Right lobe of liver (tissue), 6 donors: Measurements from ENCODE around the gene CACNG4. TPM values are rescaled to one million over a fixed set of nuclear protein-coding genes. Genes with fewer than 3 reads are reported as not detected.

Experiments used
- ATAC-seq, 4 donors: fragments of 200-7000 bp; cut with Tn5 transposase; one replicate each; pipeline ENCODE4 v1.9.1; 2020; ENCODE audit warnings: mild to moderate bottlenecking in 4 of 4, moderate library complexity in 4 of 4
- DNase-seq, 3 donors: peaks; one replicate each; pipeline ENCODE4 v3.0.0-alpha.2; 2020
- H3K27ac ChIP-seq, 3 donors: fragments of 200-600 bp; one replicate each; pipeline ENCODE4 v1.8.0; 2022
- H3K27me3 ChIP-seq, 2 donors: fragments of 200-600 bp; one replicate each; pipeline ENCODE4 v1.8.0; 2022
- H3K36me3 ChIP-seq, 4 donors: fragments of 200-600 bp; sonication (generic) in 1 of 4; one replicate each; pipeline versions ENCODE4 v1.5.1 to v1.8.0; 2017 to 2022; ENCODE audit warnings: control low read depth in 1 of 4
- H3K4me1 ChIP-seq, 4 donors: fragments of 200-600 bp; sonication (generic) in 1 of 4; one replicate each; pipeline versions ENCODE4 v1.5.1 to v1.8.0; 2017 to 2022; ENCODE audit warnings: control low read depth in 1 of 4
- H3K4me3 ChIP-seq, 3 donors: fragments of 200-600 bp; one replicate each; pipeline ENCODE4 v1.8.0; 2022
- H3K9me3 ChIP-seq, 4 donors: fragments of 200-600 bp; sonication (generic) in 1 of 4; one replicate each; pipeline versions ENCODE4 v1.5.1 to v1.8.0; 2017 to 2022; ENCODE audit warnings: control low read depth in 1 of 4
- POLR2A ChIP-seq: fragments of 450-650 bp; IDR thresholded peaks from one replicate; pipeline ENCODE4 v1.6.1; 2017; ENCODE audit warnings: antibody characterized with exemption, mild to moderate bottlenecking
- WGBS: methylation state at CpG from one replicate; pipeline ENCODE4 v1.1.6; 2018; ENCODE audit warnings: low coverage, low lambda C conversion rate; ENCODE audit not compliant: insufficient coverage; ENCODE audit errors: missing lambda C conversion rate; 5-methylcytosine and 5-hydroxymethylcytosine counted together
- intact Hi-C, 2 donors: fragments of 100-400 bp; cut with DNase I; formaldehyde crosslinking; loops; one replicate each; pipeline versions ENCODE4 v1.11.2 to v1.14.1; 2022
- total RNA-seq, 6 experiments: library from RNA; depleted of rRNA in 2 of 6; stranded (reverse); fragments of >200 nt in 2 of 6; fragmentation: NEBNext Ultra II Directional in 3 of 6; extraction: Animal tissue kit (Norgen Biotek cat#: 25700) in 3 of 6; gene quantifications; one replicate each; pipeline versions ENCODE4 v1.1.0 to v1.2.4, GENCODE V29; 2016 to 2023
- TF ChIP-seq, protein P1 (sequence below), 4 donors: fragments of 200-600 bp in 3 of 4; fragments of 450-650 bp in 1 of 4; IDR thresholded peaks; one replicate each; pipeline versions ENCODE4 v1.5.1 to v1.8.0; 2016 to 2022; ENCODE audit warnings: antibody characterized with exemption in 4 of 4, mild to moderate bottlenecking in 2 of 4
- donor health status: DM: no; HTN: yes; CAD: no.
- donor health status: DM: no; HTN: no; CAD: no.
- donor health status: DM: no; HTN: no; CAD: no.
- donor health status: DM: no; HTN: yes; CAD: no.
- donor health status: DM: no; HTN: yes; CAD: no.

The CACNG4 gene
- total RNA-seq, 6 experiments from 2014 or later: not detected

DNA sequence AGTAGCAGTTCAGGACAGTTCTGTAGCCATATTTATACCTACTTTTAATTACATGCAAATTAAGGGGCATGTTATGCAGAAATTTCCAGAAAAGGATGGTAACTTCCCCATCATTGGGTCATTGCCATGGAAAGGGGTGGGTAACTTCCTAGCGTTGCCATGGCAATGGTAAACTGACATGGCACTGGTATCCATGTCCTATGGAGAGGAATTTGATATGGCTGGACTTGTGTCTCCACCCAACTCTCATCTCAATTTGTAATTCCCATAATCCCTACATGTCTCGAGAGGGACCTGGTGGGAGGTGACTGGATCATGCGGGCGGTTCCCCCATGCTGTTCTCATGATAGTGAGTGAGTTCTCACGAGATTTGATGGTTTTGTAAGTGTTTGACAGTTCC is 35.6 kb upstream of the CACNG4 start:
- Histone ChIP-seq H3K9me3 (no peaks in the 10 kb centered on the region), H3K27ac (no peak overlapping the region), H3K36me3 (no peaks in the 10 kb centered on the region), H3K4me3 (no peak overlapping the region), H3K4me1 (no peaks in the 10 kb centered on the region), H3K27me3 (no peaks in the 10 kb centered on the region)
- intact Hi-C loops: no loop called here
- DNase-seq: no peak
- 74% methylated on average over 5 of the region's 5 CpGs for whole genome bisulfite sequencing
- TF ChIP-seq, protein P1, sequence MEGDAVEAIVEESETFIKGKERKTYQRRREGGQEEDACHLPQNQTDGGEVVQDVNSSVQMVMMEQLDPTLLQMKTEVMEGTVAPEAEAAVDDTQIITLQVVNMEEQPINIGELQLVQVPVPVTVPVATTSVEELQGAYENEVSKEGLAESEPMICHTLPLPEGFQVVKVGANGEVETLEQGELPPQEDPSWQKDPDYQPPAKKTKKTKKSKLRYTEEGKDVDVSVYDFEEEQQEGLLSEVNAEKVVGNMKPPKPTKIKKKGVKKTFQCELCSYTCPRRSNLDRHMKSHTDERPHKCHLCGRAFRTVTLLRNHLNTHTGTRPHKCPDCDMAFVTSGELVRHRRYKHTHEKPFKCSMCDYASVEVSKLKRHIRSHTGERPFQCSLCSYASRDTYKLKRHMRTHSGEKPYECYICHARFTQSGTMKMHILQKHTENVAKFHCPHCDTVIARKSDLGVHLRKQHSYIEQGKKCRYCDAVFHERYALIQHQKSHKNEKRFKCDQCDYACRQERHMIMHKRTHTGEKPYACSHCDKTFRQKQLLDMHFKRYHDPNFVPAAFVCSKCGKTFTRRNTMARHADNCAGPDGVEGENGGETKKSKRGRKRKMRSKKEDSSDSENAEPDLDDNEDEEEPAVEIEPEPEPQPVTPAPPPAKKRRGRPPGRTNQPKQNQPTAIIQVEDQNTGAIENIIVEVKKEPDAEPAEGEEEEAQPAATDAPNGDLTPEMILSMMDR (IDR thresholded peaks at IDR 0.05): no peak
- no peak for TF ChIP-seq POLR2A
- no peak for ATAC-seq

DNA sequence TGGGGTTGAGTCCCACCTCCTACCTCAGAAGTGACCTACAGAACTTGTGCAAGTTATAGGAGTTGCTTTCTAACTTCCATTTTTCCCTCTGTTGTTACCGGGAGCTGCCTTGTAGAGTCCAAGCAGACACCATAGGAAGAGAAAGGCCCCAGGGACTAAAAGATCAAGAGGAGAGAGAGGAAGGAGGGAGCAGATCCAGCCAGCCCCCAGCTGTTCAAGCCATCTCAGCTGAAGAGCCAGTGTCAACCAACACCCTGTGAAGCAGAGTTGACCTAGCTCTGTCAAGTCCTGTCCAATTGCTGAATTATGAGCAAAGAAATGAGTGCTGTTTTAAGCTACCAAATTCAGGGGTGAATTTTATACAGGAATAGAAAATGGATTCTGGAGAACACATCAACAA is 34.9 kb upstream of the CACNG4 start:
- no peak for DNase-seq
- H3K27ac ChIP-seq: no peak overlapping the region
- H3K4me3 ChIP-seq: no peak overlapping the region
- WGBS: 20% methylated on average over 1 of the region's 1 CpG
- no peak for ATAC-seq
- intact Hi-C loops: no loop called here
- TF ChIP-seq, protein P1 (IDR thresholded peaks at IDR 0.05): no peak
- no peak for TF ChIP-seq POLR2A
- no peaks in the 10 kb centered on the region for H3K27me3 ChIP-seq
- H3K4me1 ChIP-seq: no peaks in the 10 kb centered on the region
- H3K36me3 ChIP-seq: no peaks in the 10 kb centered on the region
- no peaks in the 10 kb centered on the region for H3K9me3 ChIP-seq

DNA sequence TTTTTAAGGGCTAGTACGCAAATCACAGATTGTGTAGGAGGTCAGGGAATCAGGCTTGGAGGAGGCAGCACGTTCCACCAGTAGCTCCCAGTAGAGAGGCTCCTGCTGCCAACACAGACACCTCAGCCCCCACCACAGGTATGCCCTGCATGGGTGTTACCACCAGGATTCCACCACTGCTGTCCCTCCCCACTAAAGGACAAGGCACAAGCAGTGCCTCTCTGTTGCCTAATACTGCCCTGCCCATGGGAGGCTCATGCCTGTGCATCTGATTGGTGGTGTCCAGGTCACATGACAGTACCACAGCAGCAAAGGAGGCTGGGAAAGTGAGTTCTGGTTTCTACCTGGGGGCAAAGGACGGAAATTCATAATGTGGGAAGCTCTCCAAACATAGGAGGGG is 33.6 kb upstream of the CACNG4 start:
- DNase-seq: no peak
- ATAC-seq: peak in 2 of 4 donors; percentile 17 to 29
- TF ChIP-seq, protein P1 (IDR thresholded peaks at IDR 0.05): no peak
- TF ChIP-seq POLR2A: no peak

DNA sequence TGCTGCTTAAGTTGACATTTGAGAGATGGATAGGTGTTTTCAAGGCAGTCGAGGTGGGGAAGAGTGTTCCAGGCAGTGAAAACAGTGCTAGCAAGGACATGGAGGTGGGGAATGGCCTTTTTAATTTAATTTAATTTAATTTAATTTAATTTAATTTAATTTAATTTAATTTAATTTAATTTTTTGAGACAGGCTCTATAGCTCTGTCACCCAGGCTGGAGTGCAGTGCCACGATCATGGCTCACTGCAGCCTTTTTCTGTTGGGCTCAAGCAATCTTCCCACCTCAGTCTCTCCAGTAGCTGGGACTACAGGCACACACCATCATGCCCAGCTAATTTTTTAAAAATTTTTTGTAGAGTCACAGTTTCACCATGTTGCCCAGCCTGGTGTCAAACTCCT is 32.2 kb upstream of the CACNG4 start:
- no peaks in the 10 kb centered on the region for H3K36me3 ChIP-seq
- DNase-seq: no peak
- intact Hi-C loops: no loop called here
- H3K4me3 ChIP-seq: no peak overlapping the region
- no peak for ATAC-seq
- no peaks in the 10 kb centered on the region for H3K4me1 ChIP-seq
- H3K9me3 ChIP-seq: no peaks in the 10 kb centered on the region
- WGBS: 49% methylated on average over 2 of the region's 2 CpGs
- no peak for TF ChIP-seq POLR2A
- TF ChIP-seq, protein P1 (IDR thresholded peaks at IDR 0.05): no peak
- no peak overlapping the region for H3K27ac ChIP-seq
- H3K27me3 ChIP-seq: no peaks in the 10 kb centered on the region

More for the DNA sequence above, 33.6 kb upstream of the CACNG4 start:
- Histone ChIP-seq H3K27ac (no peak overlapping the region), H3K4me3 (no peak overlapping the region), H3K36me3 (no peaks in the 10 kb centered on the region), H3K9me3 (no peaks in the 10 kb centered on the region), H3K27me3 (no peaks in the 10 kb centered on the region), H3K4me1 (no peaks in the 10 kb centered on the region)
- intact Hi-C loops: no loop called here
- 45% methylated on average over 1 of the region's 3 CpGs for WGBS

DNA sequence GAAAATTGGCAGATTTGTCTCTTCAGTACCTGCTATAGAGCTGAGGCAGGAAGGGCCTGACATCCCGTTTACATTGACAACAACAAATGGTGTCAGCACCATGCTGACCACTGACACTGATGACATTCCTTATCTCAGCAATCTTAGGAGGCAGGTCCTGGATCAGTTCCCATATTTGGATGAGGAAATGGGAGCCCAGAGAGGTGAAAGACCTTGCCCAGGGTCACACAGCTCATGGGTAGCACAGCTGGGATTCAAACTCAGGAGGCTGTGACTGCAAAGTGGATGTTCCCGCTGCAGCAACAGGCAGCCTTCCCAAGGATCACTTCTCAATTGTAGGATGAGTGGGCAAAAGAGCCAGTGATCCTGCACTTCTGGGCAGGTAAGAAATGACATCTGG is 30.5 kb upstream of the CACNG4 start:
- WGBS: 86% methylated on average over 1 of the region's 2 CpGs
- DNase-seq (no peak), ATAC-seq (no peak)
- Histone ChIP-seq H3K9me3 (no peaks in the 10 kb centered on the region), H3K4me1 (no peaks in the 10 kb centered on the region), H3K27ac (no peak overlapping the region), H3K36me3 (no peaks in the 10 kb centered on the region), H3K27me3 (no peaks in the 10 kb centered on the region), H3K4me3 (no peak overlapping the region)
- intact Hi-C loops: no loop called here
- TF ChIP-seq, protein P1 (IDR thresholded peaks at IDR 0.05): no peak
- TF ChIP-seq POLR2A: no peak
